A673 (cell line): Measurements from ENCODE around the gene NNMT. TPM values are rescaled to one million over a fixed set of nuclear protein-coding genes. Genes with fewer than 3 reads are reported as not detected.

Experiments used
- BruUV-seq: library from RNA; stranded (reverse); fragments of 400-500 nt; replicated peaks from 2 replicates; lab custom pipeline; 2021; lab: Mats Ljungman, UMichigan
- CTCF ChIA-PET: fragments of 300-600 bp; sonication (Branson Sonifier 250); formaldehyde crosslinking; loops from one replicate; lab custom pipeline; 2022; ENCODE audit warnings: antibody characterized with exemption; lab: Charles Lee
- POLR2A ChIA-PET: fragments of 300-600 bp; sonication (Branson Sonifier 250); formaldehyde crosslinking; loops from one replicate; lab custom pipeline; 2022; ENCODE audit warnings: antibody characterized with exemption; ENCODE audit not compliant: low non-redundant PET; lab: Charles Lee
- DNase-seq: peaks from one replicate; pipeline ENCODE4 v3.0.0-alpha.2; 2015; ENCODE audit warnings: low spot score
- H3K27ac ChIP-seq: fragments of 200-600 bp; sonication (generic); 2 replicates; pipeline ENCODE4 v1.5.1; 2016; ENCODE audit warnings: mixed run types, low read depth, mild to moderate bottlenecking, mixed read lengths, antibody characterized with exemption, low read length; ENCODE audit not compliant: poor library complexity, severe bottlenecking
- H3K27me3 ChIP-seq: fragments of 200-600 bp; sonication (generic); replicated peaks from 2 replicates; pipeline ENCODE4 v1.6.1; 2017; ENCODE audit warnings: mixed run types, low read depth, mild to moderate bottlenecking, mixed read lengths, antibody characterized with exemption, low read length; ENCODE audit not compliant: insufficient read depth, poor library complexity
- H3K36me3 ChIP-seq: fragments of 200-600 bp; sonication (generic); 2 replicates; pipeline ENCODE4 v1.6.1; 2016; ENCODE audit warnings: mixed run types, mild to moderate bottlenecking, mixed read lengths, antibody characterized with exemption, low read length; ENCODE audit not compliant: insufficient read depth, poor library complexity, severe bottlenecking
- H3K4me1 ChIP-seq: fragments of 200-600 bp; sonication (generic); 2 replicates; pipeline ENCODE4 v1.6.1; 2017; ENCODE audit warnings: mixed run types, mild to moderate bottlenecking, mixed read lengths, antibody characterized with exemption, low read length; ENCODE audit not compliant: insufficient read depth, poor library complexity, severe bottlenecking
- H3K4me3 ChIP-seq: fragments of 200-600 bp; sonication (generic); 2 replicates; pipeline ENCODE4 v1.5.1; 2016; ENCODE audit warnings: low read depth, mixed run types, mild to moderate bottlenecking, mixed read lengths, low read length; ENCODE audit not compliant: poor library complexity, severe bottlenecking
- H3K9me3 ChIP-seq: fragments of 200-600 bp; sonication (generic); 2 replicates; pipeline ENCODE4 v1.6.1; 2016; ENCODE audit warnings: mixed run types, low read depth, mild to moderate bottlenecking, mixed read lengths, antibody characterized with exemption, low read length; ENCODE audit not compliant: poor library complexity, severe bottlenecking
- CTCF ChIP-seq: fragments of 300-800, 200-600 bp; sonication (generic); conservative IDR thresholded peaks from 2 replicates; pipeline ENCODE4 v1.5.1; 2017; ENCODE audit warnings: low read depth, mild to moderate bottlenecking, antibody characterized with exemption, low read length, moderate library complexity, mixed read lengths
- EZH2 ChIP-seq: fragments of 200-600 bp; sonication (generic); IDR thresholded peaks from 2 replicates; pipeline ENCODE4 v1.6.1; 2017; ENCODE audit warnings: borderline replicate concordance, low read depth, mild to moderate bottlenecking, mixed read lengths, antibody characterized with exemption, low read length; ENCODE audit not compliant: poor library complexity, severe bottlenecking
- intact Hi-C: fragments of 100-400 bp; cut with micrococcal nuclease; formaldehyde crosslinking; loops from one replicate; pipeline ENCODE4 v1.10.0; 2022; ENCODE audit not compliant: unreplicated experiment
- total RNA-seq: library from RNA; stranded (reverse); gene quantifications from 2 replicates; pipeline ENCODE4 v1.2.3, GENCODE V29; 2021

The NNMT gene
- total RNA-seq, 1 experiment from 2014 or later = 0.64 TPM

GRCh38 chr11:114343020-114343419 is 46.8 kb downstream of the NNMT start:
- intact Hi-C loops = loop anchor here (5.0 to 10.0 kb wide), 2 partner anchors 54 to 242 kb away; no protein-coding TSS in a partner anchor
- no peak overlapping the region for H3K27ac ChIP-seq
- H3K27me3 ChIP-seq = no peaks in the 10 kb centered on the region
- TF ChIP-seq CTCF = no peak
- TF ChIP-seq EZH2 = no peak
- ChIA-PET POLR2A (no interaction called here), CTCF (no interaction called here)
- no peaks in the 10 kb centered on the region for H3K9me3 ChIP-seq
- no peaks in the 10 kb centered on the region for H3K36me3 ChIP-seq
- no TSS peak for BruUV-seq
- no peaks in the 10 kb centered on the region for H3K4me1 ChIP-seq
- no peak for DNase-seq
- no peak overlapping the region for H3K4me3 ChIP-seq

GRCh38 chr11:114343493-114343892 is 47.3 kb downstream of the NNMT start:
- no peaks in the 10 kb centered on the region for H3K27me3 ChIP-seq
- no peaks in the 10 kb centered on the region for H3K9me3 ChIP-seq
- no peaks in the 10 kb centered on the region for H3K36me3 ChIP-seq
- BruUV-seq = no TSS peak
- ChIA-PET POLR2A (no interaction called here), CTCF (no interaction called here)
- TF ChIP-seq EZH2 = no peak
- no peak for TF ChIP-seq CTCF
- H3K4me1 ChIP-seq = no peaks in the 10 kb centered on the region
- no peak overlapping the region for H3K27ac ChIP-seq
- no peak for DNase-seq
- H3K4me3 ChIP-seq = no peak overlapping the region
- intact Hi-C loops = loop anchor here (5.0 to 10.0 kb wide), 2 partner anchors 54 to 241 kb away; no protein-coding TSS in a partner anchor

GRCh38 chr11:114344494-114344893 is 48.3 kb downstream of the NNMT start:
- no peak for DNase-seq
- H3K4me1 ChIP-seq = no peaks in the 10 kb centered on the region
- H3K27me3 ChIP-seq = no peaks in the 10 kb centered on the region
- TF ChIP-seq CTCF = no peak
- TF ChIP-seq EZH2 = no peak
- POLR2A ChIA-PET = no interaction called here
- CTCF ChIA-PET = no interaction called here
- no peak overlapping the region for H3K4me3 ChIP-seq
- no peaks in the 10 kb centered on the region for H3K9me3 ChIP-seq
- H3K27ac ChIP-seq = no peak overlapping the region
- no TSS peak for BruUV-seq
- H3K36me3 ChIP-seq = no peaks in the 10 kb centered on the region
- intact Hi-C loops = loop anchor here (5.0 to 10.0 kb wide), 2 partner anchors 53 to 240 kb away; no protein-coding TSS in a partner anchor
